Measurements from ENCODE around the gene WDR4.

DNA sequence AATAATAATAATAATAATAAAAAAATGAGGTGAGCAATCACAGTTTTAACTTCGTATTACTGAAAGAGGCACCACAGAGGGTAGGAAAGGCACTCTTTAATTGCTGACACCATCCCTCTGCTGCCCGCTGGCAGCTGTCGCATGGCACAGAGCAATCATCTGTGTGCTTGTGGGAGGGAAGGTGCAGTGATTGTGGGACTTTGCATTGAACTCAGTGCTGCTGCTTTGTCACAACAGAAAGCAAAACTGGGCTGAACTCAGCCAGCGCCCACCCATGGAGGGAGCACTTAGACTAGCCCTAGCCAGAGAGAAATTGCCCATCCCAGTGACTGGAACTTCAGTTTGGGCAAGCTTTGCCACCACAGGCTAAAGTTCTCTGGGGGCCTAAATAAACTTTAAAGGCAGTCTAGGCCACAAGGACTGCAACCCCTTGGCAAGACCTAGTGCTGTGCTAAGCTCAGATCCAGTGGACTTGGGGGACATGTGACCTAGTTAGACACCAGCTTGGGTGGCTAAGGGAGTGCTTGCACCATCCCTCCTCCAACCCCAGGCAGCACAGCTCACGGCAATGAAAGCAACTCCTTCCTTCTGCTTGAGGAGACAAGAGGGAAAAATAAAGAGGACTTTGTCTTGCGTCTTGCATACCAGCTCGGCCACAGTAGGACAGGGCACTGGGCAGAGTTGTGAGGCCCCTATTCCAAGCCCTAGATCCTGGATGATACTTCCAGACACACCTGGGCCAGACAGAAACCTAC, 59.3 kb downstream of the WDR4 start:
- no peak for TF ChIP-seq POLR2A (IDR thresholded peaks at IDR 0.05)
- TF ChIP-seq, protein P1, sequence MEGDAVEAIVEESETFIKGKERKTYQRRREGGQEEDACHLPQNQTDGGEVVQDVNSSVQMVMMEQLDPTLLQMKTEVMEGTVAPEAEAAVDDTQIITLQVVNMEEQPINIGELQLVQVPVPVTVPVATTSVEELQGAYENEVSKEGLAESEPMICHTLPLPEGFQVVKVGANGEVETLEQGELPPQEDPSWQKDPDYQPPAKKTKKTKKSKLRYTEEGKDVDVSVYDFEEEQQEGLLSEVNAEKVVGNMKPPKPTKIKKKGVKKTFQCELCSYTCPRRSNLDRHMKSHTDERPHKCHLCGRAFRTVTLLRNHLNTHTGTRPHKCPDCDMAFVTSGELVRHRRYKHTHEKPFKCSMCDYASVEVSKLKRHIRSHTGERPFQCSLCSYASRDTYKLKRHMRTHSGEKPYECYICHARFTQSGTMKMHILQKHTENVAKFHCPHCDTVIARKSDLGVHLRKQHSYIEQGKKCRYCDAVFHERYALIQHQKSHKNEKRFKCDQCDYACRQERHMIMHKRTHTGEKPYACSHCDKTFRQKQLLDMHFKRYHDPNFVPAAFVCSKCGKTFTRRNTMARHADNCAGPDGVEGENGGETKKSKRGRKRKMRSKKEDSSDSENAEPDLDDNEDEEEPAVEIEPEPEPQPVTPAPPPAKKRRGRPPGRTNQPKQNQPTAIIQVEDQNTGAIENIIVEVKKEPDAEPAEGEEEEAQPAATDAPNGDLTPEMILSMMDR (IDR thresholded peaks at IDR 0.05), result no peak
